Measurements from ENCODE around the gene ZNF672. TPM values are rescaled to one million over a fixed set of nuclear protein-coding genes. Genes with fewer than 3 reads are reported as not detected.

The ZNF672 gene
- total and polyA plus RNA-seq, 2 of the 13 experiments (the other 11 are each of a cell fraction or from before 2014, with no cell fraction given) = 17.2 to 22.9 TPM

DNA sequence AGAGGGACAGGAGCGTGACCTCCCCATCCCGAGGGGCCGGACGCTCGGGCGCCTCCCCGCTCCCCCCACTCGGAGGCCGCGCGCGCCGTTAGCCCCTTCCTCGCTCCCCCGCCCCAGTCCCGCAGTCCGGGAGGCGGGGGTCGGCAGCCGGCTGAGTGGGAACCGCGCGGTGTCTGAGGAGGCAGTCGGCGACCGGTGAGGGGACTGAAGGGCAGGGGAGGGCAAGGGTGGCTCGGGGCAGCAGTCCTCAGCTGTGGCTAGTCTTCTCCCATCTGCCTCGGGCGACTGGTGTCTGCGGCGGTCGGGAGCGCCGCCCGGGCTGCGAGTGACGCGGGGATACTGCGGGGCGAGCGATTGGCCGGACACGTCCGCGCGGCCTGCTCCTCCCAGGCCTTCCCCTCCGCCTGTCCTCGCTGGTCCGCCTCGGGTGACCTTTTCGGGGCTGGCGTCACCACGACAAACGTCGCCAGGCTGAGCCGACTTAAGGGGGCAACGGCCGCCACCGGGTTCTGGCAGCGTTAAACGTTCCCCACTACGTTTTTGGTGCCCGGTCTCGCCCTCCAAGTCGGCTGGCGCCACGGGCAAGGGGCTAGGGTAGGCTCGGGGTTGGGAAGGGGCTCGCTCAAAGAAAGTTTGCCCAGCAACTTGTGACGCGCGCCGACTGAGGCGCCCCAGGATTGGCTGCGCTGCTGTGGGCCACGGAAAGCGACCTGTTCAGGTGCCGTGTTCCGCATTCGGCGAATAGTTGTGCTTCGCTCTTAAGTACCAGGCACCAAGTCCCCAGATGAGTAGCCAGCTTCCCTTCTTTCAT is 538 bp downstream of the ZNF672 start (continued):
- TF ChIP-seq ZNF687 (CRISPR knock-in tag; IDR thresholded peaks at IDR 0.05) = peak; percentile 90
- TF ChIP-seq, protein P1, sequence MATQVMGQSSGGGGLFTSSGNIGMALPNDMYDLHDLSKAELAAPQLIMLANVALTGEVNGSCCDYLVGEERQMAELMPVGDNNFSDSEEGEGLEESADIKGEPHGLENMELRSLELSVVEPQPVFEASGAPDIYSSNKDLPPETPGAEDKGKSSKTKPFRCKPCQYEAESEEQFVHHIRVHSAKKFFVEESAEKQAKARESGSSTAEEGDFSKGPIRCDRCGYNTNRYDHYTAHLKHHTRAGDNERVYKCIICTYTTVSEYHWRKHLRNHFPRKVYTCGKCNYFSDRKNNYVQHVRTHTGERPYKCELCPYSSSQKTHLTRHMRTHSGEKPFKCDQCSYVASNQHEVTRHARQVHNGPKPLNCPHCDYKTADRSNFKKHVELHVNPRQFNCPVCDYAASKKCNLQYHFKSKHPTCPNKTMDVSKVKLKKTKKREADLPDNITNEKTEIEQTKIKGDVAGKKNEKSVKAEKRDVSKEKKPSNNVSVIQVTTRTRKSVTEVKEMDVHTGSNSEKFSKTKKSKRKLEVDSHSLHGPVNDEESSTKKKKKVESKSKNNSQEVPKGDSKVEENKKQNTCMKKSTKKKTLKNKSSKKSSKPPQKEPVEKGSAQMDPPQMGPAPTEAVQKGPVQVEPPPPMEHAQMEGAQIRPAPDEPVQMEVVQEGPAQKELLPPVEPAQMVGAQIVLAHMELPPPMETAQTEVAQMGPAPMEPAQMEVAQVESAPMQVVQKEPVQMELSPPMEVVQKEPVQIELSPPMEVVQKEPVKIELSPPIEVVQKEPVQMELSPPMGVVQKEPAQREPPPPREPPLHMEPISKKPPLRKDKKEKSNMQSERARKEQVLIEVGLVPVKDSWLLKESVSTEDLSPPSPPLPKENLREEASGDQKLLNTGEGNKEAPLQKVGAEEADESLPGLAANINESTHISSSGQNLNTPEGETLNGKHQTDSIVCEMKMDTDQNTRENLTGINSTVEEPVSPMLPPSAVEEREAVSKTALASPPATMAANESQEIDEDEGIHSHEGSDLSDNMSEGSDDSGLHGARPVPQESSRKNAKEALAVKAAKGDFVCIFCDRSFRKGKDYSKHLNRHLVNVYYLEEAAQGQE (IDR thresholded peaks at IDR 0.05; ENCODE audit: borderline replicate concordance in 1 of 2, low read depth in 1 of 2, low read length in 2 of 2) = no peak; a peak in 1 of 4 replicates
- TF ChIP-seq MED1 (CRISPR knock-in tag; IDR thresholded peaks at IDR 0.05) = peak; percentile 39; the same call in 1 of the 2 replicates
- TF ChIP-seq TFAP4 (IDR thresholded peaks at IDR 0.05; ENCODE audit: borderline replicate concordance, low read depth) = no peak
- TF ChIP-seq, protein P2, sequence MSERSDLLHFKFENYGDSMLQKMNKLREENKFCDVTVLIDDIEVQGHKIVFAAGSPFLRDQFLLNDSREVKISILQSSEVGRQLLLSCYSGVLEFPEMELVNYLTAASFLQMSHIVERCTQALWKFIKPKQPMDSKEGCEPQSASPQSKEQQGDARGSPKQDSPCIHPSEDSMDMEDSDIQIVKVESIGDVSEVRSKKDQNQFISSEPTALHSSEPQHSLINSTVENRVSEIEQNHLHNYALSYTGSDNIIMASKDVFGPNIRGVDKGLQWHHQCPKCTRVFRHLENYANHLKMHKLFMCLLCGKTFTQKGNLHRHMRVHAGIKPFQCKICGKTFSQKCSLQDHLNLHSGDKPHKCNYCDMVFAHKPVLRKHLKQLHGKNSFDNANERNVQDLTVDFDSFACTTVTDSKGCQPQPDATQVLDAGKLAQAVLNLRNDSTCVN (CRISPR knock-in tag; IDR thresholded peaks at IDR 0.05; ENCODE audit: borderline replicate concordance) = no peak; the same call in 1 of the 2 replicates
- no peak for TF ChIP-seq GTF2F1 (IDR thresholded peaks at IDR 0.05; ENCODE audit: low read length)
- TF ChIP-seq ARNTL (CRISPR knock-in tag; IDR thresholded peaks at IDR 0.05) = peak; percentile 83; the same call in 1 of the 2 replicates
- TF ChIP-seq TRIM24 (CRISPR knock-in tag; IDR thresholded peaks at IDR 0.05) = no peak
- TF ChIP-seq ZBTB42 (CRISPR knock-in tag; IDR thresholded peaks at IDR 0.05) = 0 out of 2 replicates have a peak, but pooled peaks have one; percentile 14
- no peak; the same call in 1 of the 2 replicates for TF ChIP-seq CC2D1A (CRISPR knock-in tag; IDR thresholded peaks at IDR 0.05)
- TF ChIP-seq GPN1 (CRISPR knock-in tag; IDR thresholded peaks at IDR 0.05; ENCODE audit: borderline replicate concordance) = no peak
- no peak for TF ChIP-seq NCOA1 (CRISPR knock-in tag; IDR thresholded peaks at IDR 0.05)
- 0 out of 2 replicates have a peak, but pooled peaks have one; percentile 39 for TF ChIP-seq NFKB2 (CRISPR knock-in tag; IDR thresholded peaks at IDR 0.05; ENCODE audit: borderline replicate concordance)
- no peak for TF ChIP-seq TOPORS (CRISPR knock-in tag; IDR thresholded peaks at IDR 0.05)
- peak; percentile 61; the same call in 1 of the 2 replicates for TF ChIP-seq MZF1 (CRISPR knock-in tag; IDR thresholded peaks at IDR 0.05; ENCODE audit: borderline replicate concordance)

Measured in HepG2 (cell line).